ENCODE data around the gene HECW1. TPM values are rescaled to one million over a fixed set of nuclear protein-coding genes. Genes with fewer than 3 reads are reported as not detected.

Gene HECW1
- total RNA-seq, 2 experiments from 2014 or later = not detected

GRCh38 chr7:43537765-43538403 lies 425.4 kb downstream of the HECW1 start:
- ATAC-seq (no peak), DNase-seq (no peak)
- Mint-ChIP-seq H3K36me3 (ENCODE audit: low read depth) (no peaks in the 10 kb centered on the region), H3K27ac (no peak overlapping the region), H3K4me3 (no peak overlapping the region), H3K4me1 (no peaks in the 10 kb centered on the region), H3K9me3 (ENCODE audit: low read depth) (no peaks in the 10 kb centered on the region), H3K27me3 (peaks cover 7% of the 10 kb centered on the region)
- ChIA-PET POLR2A (no interaction called here), CTCF (interaction anchor here (1.1 to 1.7 kb wide), 2 partner anchors 22 to 162 kb away, joined by 4 to 6 read pairs; no protein-coding TSS in a partner anchor)
- intact Hi-C loops (cut with DNase I, micrococcal nuclease) = no loop called here

- ChIA-PET CTCF (no interaction called here), POLR2A (no interaction called here)
- Mint-ChIP-seq H3K4me1 (no peaks in the 10 kb centered on the region), H3K9me3 (ENCODE audit: low read depth) (no peaks in the 10 kb centered on the region), H3K27ac (no peak overlapping the region), H3K36me3 (ENCODE audit: low read depth) (no peaks in the 10 kb centered on the region), H3K4me3 (no peak overlapping the region), H3K27me3 (peaks cover 7% of the 10 kb centered on the region)
- no peak for DNase-seq
- intact Hi-C loops (cut with DNase I, micrococcal nuclease) = no loop called here
- no peak for ATAC-seq
These were observed 425.9 kb downstream of the HECW1 start for GRCh38 chr7:43538404-43538771.

- intact Hi-C loops (cut with DNase I, micrococcal nuclease) = no loop called here
- POLR2A ChIA-PET = no interaction called here
- Mint-ChIP-seq H3K4me3 (no peak overlapping the region), H3K9me3 (ENCODE audit: low read depth) (no peaks in the 10 kb centered on the region), H3K36me3 (ENCODE audit: low read depth) (no peaks in the 10 kb centered on the region), H3K4me1 (no peaks in the 10 kb centered on the region), H3K27ac (no peak overlapping the region), H3K27me3 (peaks cover 7% of the 10 kb centered on the region)
- CTCF ChIA-PET = interaction anchor here (0.6 kb wide), 1 partner anchor 42 kb away, joined by 3 read pairs; the partner anchor contains the start of gene STK17A
- DNase-seq (no peak), ATAC-seq (no peak)
These were observed 428.0 kb downstream of the HECW1 start for GRCh38 chr7:43540471-43540870.

DNA sequence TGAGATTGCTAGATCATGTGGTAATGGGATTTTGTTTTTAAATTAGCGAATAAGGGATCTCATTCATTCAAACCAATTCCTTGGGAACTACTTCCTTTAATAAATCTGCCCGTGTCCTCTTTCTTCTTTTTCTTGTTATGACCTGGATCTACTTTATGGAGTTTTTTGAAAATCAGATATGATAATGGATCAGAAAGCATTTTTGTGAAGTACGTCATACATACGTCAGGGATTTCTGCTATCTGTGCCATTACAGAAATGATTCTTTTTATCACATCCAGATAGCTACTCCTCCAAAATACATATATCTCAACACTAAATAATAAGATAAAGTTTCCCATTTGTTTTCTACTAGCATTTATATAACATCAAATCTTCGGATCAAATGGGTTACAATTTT lies 430.3 kb downstream of the HECW1 start:
- Mint-ChIP-seq H3K36me3 (ENCODE audit: low read depth) (no peaks in the 10 kb centered on the region), H3K4me3 (no peak overlapping the region), H3K9me3 (ENCODE audit: low read depth) (no peaks in the 10 kb centered on the region), H3K4me1 (no peaks in the 10 kb centered on the region), H3K27ac (no peak overlapping the region), H3K27me3 (peaks cover 10% of the 10 kb centered on the region)
- ATAC-seq = no peak
- CTCF ChIA-PET = no interaction called here
- no peak for DNase-seq
- intact Hi-C loops (cut with DNase I, micrococcal nuclease) = no loop called here
- POLR2A ChIA-PET = no interaction called here

GRCh38 chr7:43546231-43546630 lies 433.8 kb downstream of the HECW1 start:
- CTCF ChIA-PET = interaction anchor here (0.7 kb wide), 1 partner anchor 90 kb away, joined by 4 read pairs; no protein-coding TSS in a partner anchor

GRCh38 chr7:43550427-43550826 lies 438.0 kb downstream of the HECW1 start:
- Mint-ChIP-seq H3K4me1 (peaks cover 21% of the 10 kb centered on the region), H3K4me3 (no peak overlapping the region), H3K27me3 (peaks cover 3% of the 10 kb centered on the region), H3K9me3 (ENCODE audit: low read depth) (no peaks in the 10 kb centered on the region), H3K27ac (no peak overlapping the region), H3K36me3 (ENCODE audit: low read depth) (no peaks in the 10 kb centered on the region)
- ChIA-PET CTCF (interaction anchor here (0.6 to 1.3 kb wide), 3 partner anchors 32 to 289 kb away, joined by 3 read pairs; partner anchors contain the start of gene STK17A), POLR2A (no interaction called here)
- ATAC-seq (no peak), DNase-seq (no peak)
- intact Hi-C loops (cut with DNase I, micrococcal nuclease) = no loop called here

More at GRCh38 chr7:43546231-43546630, 433.8 kb downstream of the HECW1 start:
- Mint-ChIP-seq H3K4me1 (no peaks in the 10 kb centered on the region), H3K4me3 (no peak overlapping the region), H3K27ac (no peak overlapping the region), H3K9me3 (ENCODE audit: low read depth) (no peaks in the 10 kb centered on the region), H3K36me3 (ENCODE audit: low read depth) (no peaks in the 10 kb centered on the region), H3K27me3 (peaks cover 7% of the 10 kb centered on the region)
- POLR2A ChIA-PET = no interaction called here
- ATAC-seq = no peak
- intact Hi-C loops (cut with DNase I, micrococcal nuclease) = no loop called here
- no peak for DNase-seq

DNA sequence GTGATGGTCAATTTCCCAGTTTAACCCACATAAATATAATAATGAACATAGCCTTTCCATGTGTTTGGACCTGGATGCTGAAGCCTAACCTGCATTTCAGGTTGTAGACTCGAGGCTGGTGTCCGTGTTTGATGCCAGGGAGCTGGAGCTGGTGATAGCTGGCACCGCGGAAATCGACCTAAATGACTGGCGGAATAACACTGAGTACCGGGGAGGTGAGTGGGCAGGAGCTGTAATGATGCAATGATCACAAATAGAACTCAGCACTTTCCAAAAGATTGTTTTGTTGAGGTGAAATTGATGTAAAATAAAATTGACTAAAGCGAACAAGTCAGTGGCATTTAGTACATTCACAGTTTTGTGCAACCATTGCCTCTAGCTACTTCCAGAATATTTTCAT lies 439.7 kb downstream of the HECW1 start:
- H3K27me3 Mint-ChIP-seq = no peaks in the 10 kb centered on the region
- peaks cover 30% of the 10 kb centered on the region for H3K4me1 Mint-ChIP-seq
- ChIA-PET CTCF (interaction anchor here (1.0 kb wide), 1 partner anchor 170 kb away, joined by 5 read pairs; no protein-coding TSS in a partner anchor), POLR2A (no interaction called here)
- H3K4me3 Mint-ChIP-seq = no peak overlapping the region
- no peak overlapping the region for H3K27ac Mint-ChIP-seq
- no peak for DNase-seq
- H3K9me3 Mint-ChIP-seq (ENCODE audit: low read depth) = no peaks in the 10 kb centered on the region
- intact Hi-C loops (cut with DNase I, micrococcal nuclease) = no loop called here
- no peak for ATAC-seq
- H3K36me3 Mint-ChIP-seq (ENCODE audit: low read depth) = no peaks in the 10 kb centered on the region

DNA sequence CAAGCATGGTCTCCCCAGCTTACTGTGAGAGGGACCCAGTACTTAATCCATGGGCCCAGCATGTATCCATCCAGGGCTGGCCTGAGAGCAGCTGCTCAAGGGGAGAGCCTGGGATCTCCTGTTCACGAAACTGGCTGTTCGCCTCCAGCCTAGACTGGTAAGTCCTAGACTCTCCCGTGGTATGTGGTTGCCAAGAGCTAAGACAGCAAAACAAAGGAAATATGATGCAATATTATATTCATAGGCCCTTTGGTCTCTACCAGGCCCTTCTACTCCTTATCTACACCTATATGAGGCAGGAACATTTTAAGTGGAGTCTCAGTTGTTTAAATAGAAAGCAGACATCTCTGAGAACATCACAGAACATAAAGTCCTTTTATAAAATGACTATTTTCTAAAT lies 441.6 kb downstream of the HECW1 start:
- peak; percentile 17 for DNase-seq
- H3K27ac Mint-ChIP-seq = peak overlapping the region; percentile 55
- POLR2A ChIA-PET = no interaction called here

DNA sequence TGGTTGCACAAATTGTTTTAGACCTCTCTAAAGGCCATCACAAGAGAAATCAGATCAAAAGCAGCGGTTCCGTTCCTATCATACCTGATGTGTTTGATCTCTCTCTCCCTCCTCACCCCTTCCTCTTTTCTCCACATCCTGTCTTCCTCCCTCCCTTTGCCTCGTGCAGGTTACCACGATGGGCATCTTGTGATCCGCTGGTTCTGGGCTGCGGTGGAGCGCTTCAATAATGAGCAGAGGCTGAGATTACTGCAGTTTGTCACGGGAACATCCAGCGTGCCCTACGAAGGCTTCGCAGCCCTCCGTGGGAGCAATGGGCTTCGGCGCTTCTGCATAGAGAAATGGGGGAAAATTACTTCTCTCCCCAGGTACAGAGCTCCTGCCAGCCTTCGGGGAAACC lies 442.0 kb downstream of the HECW1 start:
- ChIA-PET CTCF (interaction anchor here (1.5 to 1.8 kb wide), 2 partner anchors 9 to 28 kb away, joined by 4 to 5 read pairs; partner anchors contain the start of gene STK17A), POLR2A (no interaction called here)
- ATAC-seq (peak; percentile 52), DNase-seq (peak; percentile 27)
- Mint-ChIP-seq H3K27ac (peak overlapping the region; percentile 48), H3K36me3 (ENCODE audit: low read depth) (no peaks in the 10 kb centered on the region), H3K9me3 (ENCODE audit: low read depth) (no peaks in the 10 kb centered on the region), H3K4me1 (peaks cover 32% of the 10 kb centered on the region), H3K4me3 (no peak overlapping the region), H3K27me3 (peaks cover 2% of the 10 kb centered on the region)
- intact Hi-C loops (cut with DNase I, micrococcal nuclease) = no loop called here

More for the DNA sequence above, 441.6 kb downstream of the HECW1 start:
- no peaks in the 10 kb centered on the region for H3K9me3 Mint-ChIP-seq (ENCODE audit: low read depth)
- H3K27me3 Mint-ChIP-seq = peaks cover 2% of the 10 kb centered on the region
- CTCF ChIA-PET = interaction anchor here (0.7 to 1.8 kb wide), 3 partner anchors 9 to 90 kb away, joined by 3 to 5 read pairs (median 4); partner anchors contain the start of gene STK17A
- intact Hi-C loops (cut with DNase I, micrococcal nuclease) = no loop called here
- H3K4me3 Mint-ChIP-seq = peak overlapping the region; percentile 20
- H3K36me3 Mint-ChIP-seq (ENCODE audit: low read depth) = no peaks in the 10 kb centered on the region
- peak; percentile 83 for ATAC-seq
- peaks cover 32% of the 10 kb centered on the region for H3K4me1 Mint-ChIP-seq

GRCh38 chr7:43557831-43558495 lies 445.5 kb downstream of the HECW1 start:
- Mint-ChIP-seq H3K9me3 (ENCODE audit: low read depth) (no peaks in the 10 kb centered on the region), H3K4me1 (peaks cover 30% of the 10 kb centered on the region), H3K4me3 (no peak overlapping the region), H3K27ac (no peak overlapping the region), H3K27me3 (peaks cover 5% of the 10 kb centered on the region), H3K36me3 (ENCODE audit: low read depth) (no peaks in the 10 kb centered on the region)
- intact Hi-C loops (cut with DNase I, micrococcal nuclease) = no loop called here
- ATAC-seq = no peak
- ChIA-PET POLR2A (interaction anchor here (0.8 kb wide), 1 partner anchor 15 kb away, joined by 3 read pairs; no protein-coding TSS in a partner anchor), CTCF (interaction anchor here (1.0 kb wide), 1 partner anchor 281 kb away, joined by 3 read pairs; no protein-coding TSS in a partner anchor)
- DNase-seq = no peak

- H3K27ac Mint-ChIP-seq = no peak overlapping the region
- ATAC-seq = no peak
- H3K4me3 Mint-ChIP-seq = no peak overlapping the region
- peaks cover 8% of the 10 kb centered on the region for H3K27me3 Mint-ChIP-seq
- H3K4me1 Mint-ChIP-seq = peaks cover 18% of the 10 kb centered on the region
- H3K36me3 Mint-ChIP-seq (ENCODE audit: low read depth) = no peaks in the 10 kb centered on the region
- DNase-seq = no peak
- ChIA-PET CTCF (interaction anchor here (0.7 to 1.3 kb wide), 3 partner anchors 22 to 280 kb away, joined by 3 to 5 read pairs (median 4); partner anchors contain the start of gene STK17A), POLR2A (no interaction called here)
- H3K9me3 Mint-ChIP-seq (ENCODE audit: low read depth) = no peaks in the 10 kb centered on the region
- intact Hi-C loops (cut with DNase I, micrococcal nuclease) = no loop called here
These were observed 446.9 kb downstream of the HECW1 start for GRCh38 chr7:43559171-43559945.
